HAP-1 (cell line): ENCODE results near the gene THSD7B.

ENCODE experiments used
- DNase-seq, 2 experiments: peaks; one replicate each; pipeline ENCODE4 v3.0.0-alpha.2; 2016 to 2020; ENCODE audit warnings: low spot score in 2 of 2
- H3K27me3 ChIP-seq: fragments of 250-450 bp; sonication (Bioruptor Pico); 2 replicates; pipeline ENCODE4 v1.5.1; 2020; ENCODE audit warnings: low read depth, mild to moderate bottlenecking, moderate library complexity
- H3K36me3 ChIP-seq: fragments of 250-450 bp; sonication (Bioruptor Pico); replicated peaks from 2 replicates; pipeline ENCODE4 v1.5.1; 2020; ENCODE audit warnings: mild to moderate bottlenecking
- H3K4me1 ChIP-seq: fragments of 250-450 bp; sonication (Bioruptor Pico); 2 replicates; pipeline ENCODE4 v1.5.1; 2020; ENCODE audit warnings: mild to moderate bottlenecking
- H3K4me3 ChIP-seq: fragments of 250-450 bp; sonication (Bioruptor Pico); 2 replicates; pipeline ENCODE4 v1.5.1; 2020; ENCODE audit warnings: mild to moderate bottlenecking, moderate library complexity
- H3K9me3 ChIP-seq: fragments of 250-450 bp; sonication (Bioruptor Pico); 2 replicates; pipeline ENCODE4 v1.5.1; 2020; ENCODE audit warnings: mild to moderate bottlenecking, moderate library complexity
- in situ Hi-C: fragments of 300-500 bp; cut with MboI; formaldehyde crosslinking; loops from 3 replicates; pipeline ENCODE4 v1.14.3; 2020; ENCODE audit warnings: low sequenced_read_pairs, inconsistent platforms, mixed read lengths

Gene THSD7B

GRCh38 chr2:136769871-136770270 is 4.5 kb downstream of the THSD7B start:
- peaks cover 13% of the 10 kb centered on the region for H3K4me1 ChIP-seq
- in situ Hi-C loops, result no loop called here
- H3K27me3 ChIP-seq, result peaks cover 4% of the 10 kb centered on the region
- H3K9me3 ChIP-seq, result no peaks in the 10 kb centered on the region
- H3K4me3 ChIP-seq, result no peak overlapping the region
- H3K36me3 ChIP-seq, result no peaks in the 10 kb centered on the region
- DNase-seq, result no peak

- DNase-seq, result no peak
Measured at GRCh38 chr2:136770384-136770783, 5.0 kb downstream of the THSD7B start.

GRCh38 chr2:136777391-136777790 is 12.0 kb downstream of the THSD7B start:
- in situ Hi-C loops, result no loop called here
- DNase-seq, result no peak
- H3K4me3 ChIP-seq, result no peak overlapping the region
- peaks cover 13% of the 10 kb centered on the region for H3K4me1 ChIP-seq
- H3K9me3 ChIP-seq, result no peaks in the 10 kb centered on the region
- H3K27me3 ChIP-seq, result no peaks in the 10 kb centered on the region
- no peaks in the 10 kb centered on the region for H3K36me3 ChIP-seq

More at GRCh38 chr2:136770384-136770783, 5.0 kb downstream of the THSD7B start:
- no peak overlapping the region for H3K4me3 ChIP-seq
- H3K27me3 ChIP-seq, result peaks cover 4% of the 10 kb centered on the region
- peaks cover 13% of the 10 kb centered on the region for H3K4me1 ChIP-seq
- H3K36me3 ChIP-seq, result no peaks in the 10 kb centered on the region
- in situ Hi-C loops, result no loop called here
- no peaks in the 10 kb centered on the region for H3K9me3 ChIP-seq

- no peaks in the 10 kb centered on the region for H3K36me3 ChIP-seq
- in situ Hi-C loops, result no loop called here
- no peaks in the 10 kb centered on the region for H3K27me3 ChIP-seq
- no peak for DNase-seq
- H3K4me1 ChIP-seq, result no peaks in the 10 kb centered on the region
- no peaks in the 10 kb centered on the region for H3K9me3 ChIP-seq
- no peak overlapping the region for H3K4me3 ChIP-seq
Measured at GRCh38 chr2:136783856-136784255, 18.5 kb downstream of the THSD7B start.

GRCh38 chr2:136785215-136785614 is 19.9 kb downstream of the THSD7B start:
- H3K4me3 ChIP-seq, result no peak overlapping the region
- no peaks in the 10 kb centered on the region for H3K9me3 ChIP-seq
- no peaks in the 10 kb centered on the region for H3K4me1 ChIP-seq
- no peak for DNase-seq
- H3K36me3 ChIP-seq, result no peaks in the 10 kb centered on the region
- in situ Hi-C loops, result no loop called here
- H3K27me3 ChIP-seq, result no peaks in the 10 kb centered on the region

GRCh38 chr2:136787970-136788369 is 22.6 kb downstream of the THSD7B start:
- no peaks in the 10 kb centered on the region for H3K36me3 ChIP-seq
- H3K9me3 ChIP-seq, result no peaks in the 10 kb centered on the region
- in situ Hi-C loops, result no loop called here
- DNase-seq, result no peak
- no peaks in the 10 kb centered on the region for H3K27me3 ChIP-seq
- no peak overlapping the region for H3K4me3 ChIP-seq
- no peaks in the 10 kb centered on the region for H3K4me1 ChIP-seq

- H3K4me1 ChIP-seq, result no peaks in the 10 kb centered on the region
- DNase-seq, result no peak
- no peaks in the 10 kb centered on the region for H3K27me3 ChIP-seq
- H3K9me3 ChIP-seq, result no peaks in the 10 kb centered on the region
- H3K36me3 ChIP-seq, result no peaks in the 10 kb centered on the region
- H3K4me3 ChIP-seq, result no peak overlapping the region
- in situ Hi-C loops, result no loop called here
Measured at GRCh38 chr2:136796339-136796738, 31.0 kb downstream of the THSD7B start.

- DNase-seq, result peak in 1 of 2 experiments; percentile 12
- in situ Hi-C loops, result no loop called here
- Histone ChIP-seq H3K9me3 (no peaks in the 10 kb centered on the region), H3K36me3 (no peaks in the 10 kb centered on the region), H3K4me3 (no peak overlapping the region), H3K4me1 (no peaks in the 10 kb centered on the region), H3K27me3 (no peaks in the 10 kb centered on the region)
Measured at GRCh38 chr2:136798766-136799165, 33.4 kb downstream of the THSD7B start.

- Histone ChIP-seq H3K27me3 (no peaks in the 10 kb centered on the region), H3K4me1 (no peaks in the 10 kb centered on the region), H3K9me3 (no peaks in the 10 kb centered on the region), H3K36me3 (no peaks in the 10 kb centered on the region), H3K4me3 (no peak overlapping the region)
- in situ Hi-C loops, result no loop called here
- no peak for DNase-seq
Measured at GRCh38 chr2:136801661-136802060, 36.3 kb downstream of the THSD7B start.

GRCh38 chr2:136809998-136810397 is 44.7 kb downstream of the THSD7B start:
- in situ Hi-C loops, result no loop called here
- Histone ChIP-seq H3K4me1 (no peaks in the 10 kb centered on the region), H3K27me3 (no peaks in the 10 kb centered on the region), H3K9me3 (no peaks in the 10 kb centered on the region), H3K36me3 (no peaks in the 10 kb centered on the region), H3K4me3 (no peak overlapping the region)
- no peak for DNase-seq

- H3K27me3 ChIP-seq, result no peaks in the 10 kb centered on the region
- no peaks in the 10 kb centered on the region for H3K36me3 ChIP-seq
- no peak overlapping the region for H3K4me3 ChIP-seq
- peaks cover 2% of the 10 kb centered on the region; the same call in 1 of the 2 replicates for H3K4me1 ChIP-seq
- in situ Hi-C loops, result no loop called here
- no peaks in the 10 kb centered on the region for H3K9me3 ChIP-seq
- DNase-seq, result peak in 1 of 2 experiments; percentile 18
Measured at GRCh38 chr2:136818839-136819238, 53.5 kb downstream of the THSD7B start.

GRCh38 chr2:136823291-136823690 is 57.9 kb downstream of the THSD7B start:
- no peaks in the 10 kb centered on the region for H3K9me3 ChIP-seq
- no peaks in the 10 kb centered on the region for H3K4me1 ChIP-seq
- in situ Hi-C loops, result no loop called here
- no peaks in the 10 kb centered on the region for H3K27me3 ChIP-seq
- H3K36me3 ChIP-seq, result no peaks in the 10 kb centered on the region
- no peak for DNase-seq
- no peak overlapping the region for H3K4me3 ChIP-seq

- H3K4me1 ChIP-seq, result no peaks in the 10 kb centered on the region
- H3K9me3 ChIP-seq, result no peaks in the 10 kb centered on the region
- H3K36me3 ChIP-seq, result no peaks in the 10 kb centered on the region
- no peaks in the 10 kb centered on the region for H3K27me3 ChIP-seq
- in situ Hi-C loops, result no loop called here
- no peak overlapping the region for H3K4me3 ChIP-seq
- DNase-seq, result no peak
Measured at GRCh38 chr2:136828162-136828561, 62.8 kb downstream of the THSD7B start.

- no peak for DNase-seq
- in situ Hi-C loops, result no loop called here
- Histone ChIP-seq H3K36me3 (no peaks in the 10 kb centered on the region), H3K9me3 (no peaks in the 10 kb centered on the region), H3K4me1 (no peaks in the 10 kb centered on the region), H3K27me3 (no peaks in the 10 kb centered on the region), H3K4me3 (no peak overlapping the region)
Measured at GRCh38 chr2:136828774-136829173, 63.4 kb downstream of the THSD7B start.

GRCh38 chr2:136844546-136844945 is 79.2 kb downstream of the THSD7B start:
- DNase-seq, result no peak
- Histone ChIP-seq H3K4me3 (no peak overlapping the region), H3K9me3 (no peaks in the 10 kb centered on the region), H3K4me1 (no peaks in the 10 kb centered on the region), H3K27me3 (no peaks in the 10 kb centered on the region), H3K36me3 (no peaks in the 10 kb centered on the region)
- in situ Hi-C loops, result no loop called here
